ENCODE data around the gene CAMKK2.
A peak's percentile ranks its signal among the peaks of the same experiment; 100 is the strongest.
"Not testable (repeated sequence)": the region's sequence is repeated elsewhere in the genome, so short reads cannot be mapped to it uniquely, and the experiment has no call there.

CAMKK2 gene

GRCh38 chr12:121222847-121223246 lies 73.7 kb downstream of the CAMKK2 start:
- no peak for DNase-seq

- DNase-seq: no peak
Measured at GRCh38 chr12:121219353-121219986, 77.0 kb downstream of the CAMKK2 start.

GRCh38 chr12:121218588-121219352 lies 77.7 kb downstream of the CAMKK2 start:
- no peak for DNase-seq

DNA sequence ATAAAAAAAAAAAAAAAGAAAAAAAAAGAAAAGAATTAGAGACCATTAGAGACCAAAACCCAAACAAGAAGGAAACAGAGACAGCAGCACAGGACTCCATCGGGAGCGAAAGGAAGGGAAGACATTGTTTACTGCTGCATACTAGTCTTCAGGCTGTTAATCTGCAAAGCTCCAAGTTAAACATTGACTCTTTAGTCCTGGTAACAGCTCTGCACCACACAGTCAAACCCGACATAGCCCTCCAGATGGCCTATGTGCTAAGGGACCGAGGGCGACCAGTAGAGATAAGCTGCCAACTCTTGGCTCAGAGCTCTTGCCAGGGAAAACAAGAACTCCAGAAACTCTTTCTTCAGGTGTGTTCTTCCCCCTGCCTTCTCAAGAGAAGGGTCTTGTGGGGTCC lies 78.7 kb downstream of the CAMKK2 start:
- DNase-seq: no peak

GRCh38 chr12:121217063-121217462 lies 79.4 kb downstream of the CAMKK2 start:
- DNase-seq: no peak

DNA sequence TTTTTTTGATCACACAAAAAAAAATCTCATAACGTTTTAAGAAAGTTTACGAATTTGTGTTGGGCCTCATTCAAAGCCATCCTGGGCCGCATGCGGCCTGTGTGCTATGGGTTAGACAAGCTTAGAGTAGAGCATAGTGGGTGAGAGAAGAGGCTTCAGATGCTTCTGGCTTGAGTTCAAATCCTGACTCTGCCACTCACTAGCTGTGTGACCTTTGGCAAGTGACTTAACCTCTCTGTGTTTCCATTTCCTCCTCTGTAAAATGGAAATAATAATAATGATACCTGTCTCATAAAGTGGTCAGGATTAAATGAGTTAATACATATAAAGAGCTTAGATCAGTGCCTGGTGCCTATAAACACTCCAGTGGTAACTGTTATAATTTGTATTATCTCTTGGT lies 80.4 kb downstream of the CAMKK2 start:
- DNase-seq: no peak

DNA sequence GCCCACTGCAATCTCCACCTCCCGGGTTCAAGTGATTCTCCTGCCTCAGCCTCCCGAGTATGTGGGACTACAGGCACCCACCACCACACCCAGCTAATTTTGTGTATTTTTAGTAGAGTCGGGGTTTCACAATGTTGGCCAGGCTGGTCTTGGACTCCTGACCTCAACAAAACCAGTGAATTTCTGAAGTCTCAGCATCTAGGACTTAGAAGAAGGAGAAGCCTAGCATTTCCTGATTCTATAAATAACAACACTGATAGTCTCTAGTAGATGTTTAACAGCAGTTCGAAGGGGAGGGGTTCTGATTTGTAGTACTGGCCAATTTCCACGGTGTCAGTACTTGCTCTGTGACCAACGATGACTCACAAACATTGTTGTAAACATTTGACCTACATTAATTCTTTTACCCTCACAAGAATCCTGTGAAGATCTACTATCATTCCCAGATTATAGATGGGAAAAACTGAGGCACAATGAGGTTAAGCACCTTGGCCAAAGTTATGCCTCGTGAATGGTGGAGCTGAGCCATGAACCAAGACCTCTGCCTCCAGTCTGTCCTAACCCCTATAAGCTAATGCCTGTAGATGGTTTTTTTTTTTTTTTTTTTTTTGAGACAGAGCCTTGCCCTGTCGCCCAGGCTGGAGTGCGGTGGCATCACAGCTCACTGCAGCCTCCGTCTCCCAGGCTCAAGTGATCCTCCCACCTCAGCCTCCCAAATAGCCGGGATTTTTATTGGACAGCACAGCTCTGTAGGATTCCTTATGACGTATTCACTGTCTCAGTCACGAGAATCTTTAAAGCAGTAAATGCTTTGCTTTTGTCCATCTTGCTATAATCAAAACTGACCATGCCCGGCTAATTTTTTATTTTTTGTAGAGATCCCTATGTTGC lies 81.4 kb downstream of the CAMKK2 start:
- DNase-seq: no peak

GRCh38 chr12:121214166-121214777 lies 82.2 kb downstream of the CAMKK2 start:
- peak in 1 of 2 experiments; percentile 44 for DNase-seq

GRCh38 chr12:121212875-121213274 lies 83.6 kb downstream of the CAMKK2 start:
- no peak for DNase-seq

GRCh38 chr12:121209624-121210572 lies 86.6 kb downstream of the CAMKK2 start, which contains the start of gene P2RX4:
P2RX4 (plus strand) TSS chr12:121210129; CDS start chr12:121210165, 36 bp downstream.
- DNase-seq: peak; percentile 83 to 84

DNA sequence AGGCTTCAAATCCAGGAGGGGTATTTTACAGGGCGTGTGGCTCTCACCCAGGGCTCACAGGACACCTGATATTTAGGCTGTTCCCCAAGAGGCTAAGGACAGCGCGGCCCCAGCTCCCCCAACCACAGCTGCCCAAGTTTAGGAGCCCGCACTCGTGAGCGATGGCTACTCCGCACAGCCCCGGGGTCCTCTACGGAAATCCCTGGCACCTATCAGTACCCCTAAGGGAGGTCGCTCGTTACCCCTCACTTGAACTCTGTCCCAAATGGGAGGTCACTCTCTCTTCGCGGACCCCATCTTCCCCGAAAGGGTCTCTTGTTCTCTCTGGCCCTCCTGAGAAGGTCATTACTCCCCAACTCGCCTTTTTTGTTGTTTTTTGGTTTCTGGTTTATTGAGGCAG lies 87.3 kb downstream of the CAMKK2 start:
- no peak for DNase-seq

DNA sequence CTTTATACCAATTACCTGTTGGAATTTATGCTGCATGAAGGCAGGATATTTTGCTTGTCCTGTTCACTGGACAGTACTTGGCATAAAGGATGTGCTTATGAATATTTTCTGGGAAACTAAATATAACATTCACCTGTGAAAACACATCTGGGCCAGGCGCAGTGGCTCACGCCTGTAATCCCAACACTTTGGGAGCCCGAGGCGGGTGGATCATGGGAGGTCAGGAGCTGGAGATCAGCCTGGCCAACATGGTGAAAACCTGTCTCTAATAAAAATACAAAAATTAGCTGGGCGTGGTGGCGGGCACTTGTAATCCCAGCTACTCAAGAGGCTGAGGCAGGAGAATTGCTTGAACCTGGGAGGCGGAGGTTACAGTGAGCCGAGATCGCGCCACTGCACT lies 87.9 kb downstream of the CAMKK2 start:
- not testable (repeated sequence) for DNase-seq

- no peak for DNase-seq
Measured at GRCh38 chr12:121205491-121205890, 91.0 kb downstream of the CAMKK2 start.

DNA sequence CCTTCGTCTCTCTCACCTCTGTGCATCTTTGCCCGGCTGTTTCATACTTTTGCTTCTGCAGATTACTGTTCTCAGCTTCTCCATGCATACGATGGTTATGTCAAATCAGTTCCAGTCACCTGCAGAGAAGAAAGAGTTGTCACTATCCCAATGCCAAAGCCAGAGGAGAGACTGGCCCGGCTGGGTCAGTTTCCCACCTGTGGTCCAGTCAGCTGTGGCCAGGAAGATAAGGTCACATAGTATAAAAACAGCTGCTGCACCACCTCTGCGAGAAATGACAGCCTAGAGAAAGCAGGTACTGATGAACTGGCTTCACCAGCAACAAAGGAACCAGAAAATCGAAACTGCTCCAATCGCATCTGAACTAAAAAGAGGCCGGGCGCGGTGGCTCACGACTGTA lies 93.0 kb downstream of the CAMKK2 start:
- no peak for DNase-seq

GRCh38 chr12:121202407-121203355 lies 93.8 kb downstream of the CAMKK2 start:
- DNase-seq: no peak

DNA sequence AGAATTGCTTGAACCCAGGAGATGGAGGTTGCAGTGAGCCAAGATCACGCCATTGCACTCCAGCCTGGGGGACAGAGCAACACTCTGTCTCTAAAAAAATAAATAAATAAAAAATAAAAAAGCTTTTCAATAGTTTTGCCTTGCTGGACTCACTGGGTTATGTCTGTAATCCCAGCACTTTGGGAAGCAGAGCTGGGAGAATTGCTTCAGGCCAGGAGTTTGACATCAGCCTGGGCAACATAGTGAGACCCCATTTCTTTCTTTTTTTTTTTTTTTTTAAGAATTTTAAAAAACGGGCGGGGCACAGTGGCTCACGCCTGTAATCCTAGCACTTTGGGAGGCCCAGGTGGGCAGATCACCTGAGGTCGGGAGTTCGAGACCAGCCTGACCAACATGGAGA lies 95.4 kb downstream of the CAMKK2 start:
- DNase-seq: not testable (repeated sequence)

DNA sequence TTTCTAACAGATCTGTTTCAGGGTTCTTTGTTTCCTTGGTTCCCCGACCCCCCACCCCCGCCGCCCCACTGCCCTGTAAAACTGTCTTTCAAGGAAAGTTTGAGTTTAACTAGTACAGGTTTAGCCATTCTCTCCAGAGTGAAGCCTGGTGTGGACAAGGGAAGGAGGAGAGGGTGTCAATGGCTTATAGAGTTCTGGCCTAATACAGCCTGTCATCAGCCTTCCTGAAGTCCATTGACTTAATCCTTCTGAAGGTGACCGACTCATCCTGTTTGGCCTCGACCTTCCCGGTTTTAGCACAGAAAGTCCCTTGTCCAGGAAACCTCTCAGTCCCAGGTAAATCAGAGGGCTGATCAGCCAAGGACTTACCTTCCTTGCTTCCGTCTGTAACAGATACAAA lies 97.6 kb downstream of the CAMKK2 start:
- DNase-seq: no peak

DNA sequence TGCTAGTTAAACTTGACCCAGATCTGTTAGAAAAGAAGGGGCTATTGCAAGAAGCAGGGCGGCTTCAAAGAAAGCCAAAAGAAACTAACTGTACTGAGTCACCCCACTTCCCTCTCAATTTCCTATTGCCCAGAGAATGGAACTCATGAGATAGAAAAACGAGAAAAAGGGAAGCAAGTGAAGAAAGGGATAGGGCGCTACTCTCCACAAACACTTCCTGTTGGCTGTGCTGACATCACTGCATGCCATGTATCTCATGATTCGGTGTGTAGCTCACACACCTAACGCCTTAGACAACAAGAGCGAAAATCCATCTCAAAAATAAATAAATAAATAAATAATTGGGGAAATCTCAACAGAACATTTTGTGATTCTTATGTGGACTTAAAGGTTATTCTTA lies 99.6 kb downstream of the CAMKK2 start:
- DNase-seq: no peak

DNA sequence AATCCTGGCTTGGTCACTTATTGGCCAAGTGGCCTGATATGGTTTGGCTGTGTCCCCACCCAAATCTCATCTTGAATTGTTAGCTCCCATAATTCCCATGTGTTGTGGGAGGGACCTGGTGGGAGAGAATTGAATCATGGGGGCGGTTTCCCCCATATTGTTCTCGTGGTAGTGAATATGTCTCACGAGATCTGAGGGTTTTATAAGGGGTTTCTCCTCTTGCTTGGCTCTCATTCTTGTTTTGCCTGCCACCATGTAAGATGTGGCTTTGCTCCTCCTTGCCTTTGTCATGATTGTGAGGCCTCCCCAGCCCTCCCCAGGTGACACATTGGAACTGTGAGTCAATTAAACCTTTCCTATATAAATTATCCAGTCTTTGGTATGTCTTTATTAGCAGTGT lies 105.4 kb downstream of the CAMKK2 start:
- DNase-seq: no peak

- no peak for DNase-seq
Measured at GRCh38 chr12:121190523-121191031, 105.9 kb downstream of the CAMKK2 start.
